Measurements from ENCODE around the gene RPL7L1. TPM values are rescaled to one million over a fixed set of nuclear protein-coding genes. Genes with fewer than 3 reads are reported as not detected.
"Not testable (repeated sequence)": the region's sequence is repeated elsewhere in the genome, so short reads cannot be mapped to it uniquely, and the experiment has no call there.

The RPL7L1 gene
- total RNA-seq, 1 donor from 2014 or later, result 157 TPM

DNA sequence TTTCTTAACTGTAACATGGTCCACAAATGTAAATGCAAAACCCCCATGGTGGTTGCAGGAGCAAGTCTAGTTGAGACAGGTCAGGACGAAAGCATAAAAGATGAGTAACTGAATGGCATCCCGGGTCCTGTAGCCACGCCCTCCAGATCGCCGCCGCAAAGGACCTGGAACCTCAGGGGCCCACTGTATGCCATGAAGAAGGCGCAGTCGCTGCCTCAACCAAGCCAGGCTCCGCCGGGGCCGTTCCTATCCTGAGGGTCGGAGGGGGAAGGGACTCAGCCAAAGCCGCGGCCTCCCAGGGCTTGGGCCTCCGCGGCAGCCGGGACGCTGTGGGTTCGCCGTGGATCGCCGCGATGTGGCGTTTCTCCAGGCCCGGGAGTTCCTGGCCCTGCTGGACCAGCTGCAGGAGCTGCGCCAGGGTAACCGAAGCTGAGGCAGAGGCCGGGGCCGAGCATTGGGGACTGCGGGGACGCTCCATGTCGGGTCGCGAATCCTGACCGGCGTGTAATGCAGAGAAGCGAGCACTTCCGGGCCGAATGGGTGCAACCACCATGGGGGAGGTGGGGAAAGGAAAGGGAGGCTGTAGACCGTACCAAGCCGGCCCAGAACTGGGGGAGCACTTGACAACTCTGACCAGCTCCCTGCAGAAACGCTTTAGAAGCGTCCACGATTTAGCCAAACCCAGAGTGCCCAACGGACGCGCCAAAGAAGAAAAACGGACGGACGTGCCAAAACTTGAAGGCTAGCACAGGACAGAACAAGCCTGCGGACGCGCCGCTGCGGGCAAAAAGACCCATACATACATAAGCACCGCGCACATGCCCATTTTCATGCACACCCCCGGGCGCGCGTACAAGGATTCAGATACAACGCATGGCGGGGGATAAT lies 11.1 kb downstream of the RPL7L1 start:
- no peak for FAIRE-seq

GRCh38 chr6:42891199-42891722 lies 11.8 kb downstream of the RPL7L1 start:
- DNase-seq (ENCODE audit: low spot score in 2 of 2), result no peak

More for the DNA sequence above, 11.1 kb downstream of the RPL7L1 start:
- DNase-seq (ENCODE audit: low spot score in 2 of 2), result peak; percentile 80 to 91

GRCh38 chr6:42894041-42894828 lies 14.8 kb downstream of the RPL7L1 start:
- DNase-seq (ENCODE audit: low spot score in 2 of 2); FAIRE-seq: not testable (repeated sequence)

More at GRCh38 chr6:42891199-42891722, 11.8 kb downstream of the RPL7L1 start:
- FAIRE-seq, result no peak

DNA sequence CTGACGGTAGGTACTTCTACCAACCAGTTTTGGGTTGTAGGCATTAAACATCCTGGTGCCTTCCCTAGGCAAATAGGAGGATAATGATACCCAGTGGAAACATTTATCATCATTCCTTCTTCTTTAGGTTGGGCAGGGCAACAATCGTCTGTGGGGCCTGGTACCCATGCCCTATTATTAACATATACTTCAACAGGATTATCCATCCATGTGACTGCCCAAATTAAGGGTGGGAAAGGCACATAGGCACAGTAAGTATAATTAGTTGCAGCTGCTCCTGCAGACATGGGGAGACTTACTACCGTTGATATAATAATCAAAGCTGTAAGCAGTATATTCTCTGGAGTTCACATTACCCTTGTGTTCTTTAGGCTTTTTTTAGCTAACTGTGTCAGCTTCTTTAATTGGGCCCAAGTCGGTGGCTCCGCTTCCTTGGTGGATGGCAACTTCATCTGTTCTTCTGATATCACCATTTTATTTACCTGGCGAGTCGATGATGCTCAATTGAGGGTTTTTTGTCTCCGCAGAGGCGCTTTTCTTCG lies 16.8 kb downstream of the RPL7L1 start:
- no peak for FAIRE-seq

GRCh38 chr6:42898891-42899361 lies 19.5 kb downstream of the RPL7L1 start:
- no peak for DNase-seq (ENCODE audit: low spot score in 2 of 2)
- FAIRE-seq, result no peak

More for the DNA sequence above, 16.8 kb downstream of the RPL7L1 start:
- no peak for DNase-seq (ENCODE audit: low spot score in 2 of 2)

DNA sequence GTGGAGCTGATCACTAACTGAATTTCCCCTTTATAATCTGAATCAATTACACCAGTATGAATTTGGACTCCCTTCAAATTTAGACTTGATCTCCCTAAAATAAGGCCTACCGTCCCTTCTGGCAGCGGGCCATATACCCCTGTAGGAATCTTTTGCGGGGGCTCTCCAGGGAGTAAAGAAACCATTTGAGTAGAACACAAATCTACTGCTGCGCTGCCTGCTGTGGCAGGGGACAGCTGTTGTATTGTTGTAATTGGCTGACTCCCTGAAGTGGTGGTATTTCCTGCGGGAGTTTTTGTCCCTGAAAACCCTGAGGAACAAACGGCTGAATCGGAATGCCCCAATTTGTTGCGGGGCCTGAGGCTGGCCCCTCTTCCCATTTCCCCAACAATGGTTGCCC lies 20.5 kb downstream of the RPL7L1 start:
- FAIRE-seq, result no peak

GRCh38 chr6:42901538-42901957 lies 22.1 kb downstream of the RPL7L1 start:
- DNase-seq (ENCODE audit: low spot score in 2 of 2), result peak in 1 of 2 donors; percentile 49
- FAIRE-seq, result no peak

More for the DNA sequence above, 20.5 kb downstream of the RPL7L1 start:
- no peak for DNase-seq (ENCODE audit: low spot score in 2 of 2)

DNA sequence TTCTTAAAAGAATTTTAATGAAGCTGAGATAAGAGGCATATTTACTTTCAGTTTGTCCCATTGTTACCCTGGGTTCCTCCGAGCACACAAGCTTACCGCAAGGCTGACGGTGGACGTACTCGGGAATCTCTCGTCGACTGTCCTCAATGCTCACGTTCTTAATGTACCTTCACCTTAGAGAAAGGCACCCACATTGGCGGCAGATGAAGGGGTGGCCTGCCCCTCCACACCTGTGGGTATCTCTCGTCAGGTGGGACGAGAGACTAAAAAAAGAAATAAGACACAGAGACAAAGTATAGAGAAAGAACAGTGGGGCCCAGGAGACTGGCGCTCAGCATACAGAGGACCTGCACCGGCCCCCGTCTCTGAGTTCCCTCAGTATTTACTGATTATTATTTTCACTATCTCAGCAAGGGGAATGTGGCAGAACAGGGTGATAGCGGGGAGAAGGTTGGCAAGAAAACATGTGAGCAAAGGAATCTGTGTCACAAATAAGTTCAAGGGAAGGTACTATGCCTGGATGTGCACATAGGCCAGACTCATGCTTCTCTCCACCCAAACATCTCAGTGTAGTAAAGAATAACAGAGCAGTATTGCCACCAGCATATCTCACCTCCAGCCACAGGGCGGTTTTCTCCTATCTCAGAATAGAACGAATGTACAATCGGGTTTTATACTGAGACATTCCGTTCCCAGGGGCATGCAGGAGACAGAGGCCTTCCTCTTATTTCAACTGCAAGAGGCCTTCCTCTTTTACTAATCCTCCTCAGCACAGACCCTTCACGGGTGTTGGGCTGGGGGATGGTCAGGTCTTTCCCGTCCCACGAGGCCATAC lies 23.2 kb downstream of the RPL7L1 start:
- not testable (repeated sequence) for DNase-seq (ENCODE audit: low spot score in 2 of 2); FAIRE-seq

GRCh38 chr6:42904467-42904866 lies 25.1 kb downstream of the RPL7L1 start:
- DNase-seq (ENCODE audit: low spot score in 2 of 2) (no peak), FAIRE-seq (no peak)

DNA sequence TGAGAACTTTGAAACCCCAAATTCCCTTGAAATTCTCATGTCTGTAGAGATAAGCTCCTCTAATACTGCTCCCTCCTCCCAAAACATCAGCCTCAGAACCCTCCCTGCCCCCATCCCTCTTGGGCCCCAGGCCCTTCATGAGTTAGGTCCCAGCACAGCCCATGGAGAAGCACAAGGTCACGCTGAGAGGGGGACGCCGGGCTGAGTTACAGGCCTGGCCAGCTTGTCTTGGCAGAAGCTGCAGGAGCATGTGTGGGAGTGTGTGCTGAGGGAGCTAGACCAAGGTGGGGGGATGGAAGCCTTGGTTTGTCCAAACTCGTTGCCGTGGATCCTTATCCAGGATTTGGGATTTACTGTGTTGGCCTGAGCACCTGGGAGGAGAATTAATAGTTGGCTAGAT lies 27.9 kb downstream of the RPL7L1 start:
- DNase-seq (ENCODE audit: low spot score in 2 of 2) (no peak), FAIRE-seq (no peak)

DNA sequence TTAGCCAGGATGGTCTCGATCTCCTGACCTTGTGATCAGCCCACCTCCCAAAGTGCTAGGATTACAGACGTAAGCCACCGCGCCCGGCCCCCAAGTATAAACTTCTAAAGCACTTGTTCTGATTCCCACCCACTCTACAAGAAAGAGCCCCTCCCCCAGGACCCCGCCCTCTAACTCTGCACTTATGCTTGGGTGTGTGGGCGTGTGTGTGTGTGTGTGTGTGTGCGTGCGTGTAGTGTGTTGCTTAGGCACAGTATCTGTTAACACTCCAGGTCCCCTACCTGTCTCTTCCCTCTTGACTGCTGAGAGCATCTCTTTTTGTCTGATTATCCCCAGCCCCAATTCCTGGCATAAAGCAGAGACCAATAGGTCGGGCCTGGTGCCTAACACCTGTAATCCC lies 30.4 kb downstream of the RPL7L1 start:
- FAIRE-seq, result no peak
- DNase-seq (ENCODE audit: low spot score in 2 of 2), result no peak

- DNase-seq (ENCODE audit: low spot score in 2 of 2), result no peak
- no peak for FAIRE-seq
Measured at GRCh38 chr6:42911171-42912021, 32.0 kb downstream of the RPL7L1 start.

GRCh38 chr6:42914546-42914945 lies 35.1 kb downstream of the RPL7L1 start:
- no peak for FAIRE-seq
- no peak for DNase-seq (ENCODE audit: low spot score in 2 of 2)

GRCh38 chr6:42915732-42916131 lies 36.3 kb downstream of the RPL7L1 start, which contains the start of gene PTCRA:
Gene PTCRA (plus strand): TSS chr6:42916053. CDS start chr6:42916070, 17 bp downstream.
- no peak for DNase-seq (ENCODE audit: low spot score in 2 of 2)
- no peak for FAIRE-seq

- no peak for FAIRE-seq
Measured at GRCh38 chr6:42916288-42916687, 36.9 kb downstream of the RPL7L1 start.

DNA sequence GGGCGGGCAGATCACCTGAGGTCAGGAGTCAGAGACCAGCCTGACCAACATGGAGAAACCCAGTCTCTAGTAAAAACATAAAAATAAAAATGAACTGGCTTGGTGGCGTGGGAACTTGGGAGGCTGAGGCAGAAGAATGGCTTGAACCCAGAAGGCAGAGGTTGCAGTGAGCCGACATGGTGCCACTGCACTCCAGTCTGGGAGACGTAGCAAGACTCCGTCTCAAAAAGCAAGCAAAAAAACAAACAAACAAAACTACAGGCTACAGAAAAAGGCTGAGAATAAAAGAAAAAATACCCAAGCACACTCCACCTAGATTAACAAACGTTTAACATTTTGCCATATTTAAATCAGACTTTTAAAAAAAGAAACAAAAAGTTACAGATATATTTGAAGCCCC lies 42.4 kb downstream of the RPL7L1 start:
- FAIRE-seq, result no peak

More at GRCh38 chr6:42916288-42916687, 36.9 kb downstream of the RPL7L1 start:
- DNase-seq (ENCODE audit: low spot score in 2 of 2), result no peak

GRCh38 chr6:42923666-42924065 lies 44.2 kb downstream of the RPL7L1 start:
- FAIRE-seq, result no peak

More for the DNA sequence above, 42.4 kb downstream of the RPL7L1 start:
- DNase-seq (ENCODE audit: low spot score in 2 of 2), result no peak

DNA sequence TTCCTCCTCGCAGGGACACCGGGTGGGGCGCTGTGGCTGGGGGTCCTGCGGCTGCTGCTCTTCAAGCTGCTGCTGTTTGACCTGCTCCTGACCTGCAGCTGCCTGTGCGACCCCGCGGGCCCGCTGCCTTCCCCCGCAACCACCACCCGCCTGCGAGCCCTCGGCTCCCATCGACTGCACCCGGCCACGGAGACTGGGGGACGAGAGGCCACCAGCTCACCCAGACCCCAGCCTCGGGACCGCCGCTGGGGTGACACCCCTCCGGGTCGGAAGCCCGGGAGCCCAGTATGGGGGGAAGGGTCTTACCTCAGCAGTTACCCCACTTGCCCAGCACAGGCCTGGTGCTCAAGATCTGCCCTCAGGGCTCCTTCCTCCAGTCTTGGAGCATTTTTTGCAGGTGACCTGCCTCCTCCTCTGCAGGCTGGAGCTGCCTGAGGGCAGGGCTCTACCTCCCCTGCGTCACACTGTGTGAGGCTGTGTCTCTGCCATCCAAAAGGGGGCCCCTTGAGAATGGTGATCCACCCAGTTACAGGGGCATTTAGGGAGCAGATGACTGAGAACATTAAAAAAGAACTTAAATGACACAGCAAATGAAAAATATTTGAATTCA lies 45.9 kb downstream of the RPL7L1 start:
- no peak for FAIRE-seq

More at GRCh38 chr6:42923666-42924065, 44.2 kb downstream of the RPL7L1 start:
- no peak for DNase-seq (ENCODE audit: low spot score in 2 of 2)

More for the DNA sequence above, 45.9 kb downstream of the RPL7L1 start:
- no peak for DNase-seq (ENCODE audit: low spot score in 2 of 2)
